Measurements from ENCODE around the gene MDGA2.
"Not testable (repeated sequence)": the region's sequence is repeated elsewhere in the genome, so short reads cannot be mapped to it uniquely, and the experiment has no call there.

Gene MDGA2

DNA sequence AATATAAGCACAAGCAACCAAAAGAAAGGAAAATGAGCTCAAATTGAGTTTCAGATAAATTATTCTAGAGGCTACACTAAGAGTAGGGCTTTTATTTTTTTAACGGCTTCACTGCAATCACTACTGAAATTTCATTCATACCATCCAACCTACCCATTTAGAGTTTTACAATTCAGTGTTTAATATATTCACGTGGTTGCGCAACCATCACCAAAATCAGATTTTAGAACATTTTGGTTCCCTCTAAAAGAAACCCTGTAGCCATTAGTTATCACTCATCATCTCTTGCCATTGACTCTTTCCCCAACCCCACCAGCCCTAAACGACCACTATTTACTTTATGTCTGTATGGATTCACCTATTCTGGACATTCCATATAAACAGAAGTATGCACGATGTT lies 401.5 kb downstream of the MDGA2 start:
- no peak for DNase-seq (ENCODE audit: low read depth, low spot score)
- H3K4me3 ChIP-seq (ENCODE audit: low read length): no peak overlapping the region

DNA sequence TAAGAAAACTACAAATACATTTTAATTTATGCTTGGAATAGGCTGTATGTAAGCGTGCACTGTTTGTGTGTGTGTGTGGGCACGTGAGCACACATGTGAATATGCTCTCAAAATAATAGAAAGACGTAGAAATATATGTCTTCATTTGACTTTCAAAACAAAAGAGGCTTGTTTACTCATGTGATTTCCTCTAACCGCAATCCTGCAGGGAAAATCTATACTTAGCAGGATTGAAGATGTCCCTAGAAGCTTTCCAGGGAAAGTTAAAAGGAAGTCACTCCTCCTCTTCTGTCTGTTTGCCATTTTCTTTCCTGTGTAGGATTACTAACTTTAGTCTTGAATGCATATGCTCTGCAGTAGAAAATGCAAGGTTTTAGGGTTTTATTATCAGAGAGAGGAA lies 404.7 kb downstream of the MDGA2 start:
- H3K4me3 ChIP-seq (ENCODE audit: low read length): no peak overlapping the region
- no peak for DNase-seq (ENCODE audit: low read depth, low spot score)

DNA sequence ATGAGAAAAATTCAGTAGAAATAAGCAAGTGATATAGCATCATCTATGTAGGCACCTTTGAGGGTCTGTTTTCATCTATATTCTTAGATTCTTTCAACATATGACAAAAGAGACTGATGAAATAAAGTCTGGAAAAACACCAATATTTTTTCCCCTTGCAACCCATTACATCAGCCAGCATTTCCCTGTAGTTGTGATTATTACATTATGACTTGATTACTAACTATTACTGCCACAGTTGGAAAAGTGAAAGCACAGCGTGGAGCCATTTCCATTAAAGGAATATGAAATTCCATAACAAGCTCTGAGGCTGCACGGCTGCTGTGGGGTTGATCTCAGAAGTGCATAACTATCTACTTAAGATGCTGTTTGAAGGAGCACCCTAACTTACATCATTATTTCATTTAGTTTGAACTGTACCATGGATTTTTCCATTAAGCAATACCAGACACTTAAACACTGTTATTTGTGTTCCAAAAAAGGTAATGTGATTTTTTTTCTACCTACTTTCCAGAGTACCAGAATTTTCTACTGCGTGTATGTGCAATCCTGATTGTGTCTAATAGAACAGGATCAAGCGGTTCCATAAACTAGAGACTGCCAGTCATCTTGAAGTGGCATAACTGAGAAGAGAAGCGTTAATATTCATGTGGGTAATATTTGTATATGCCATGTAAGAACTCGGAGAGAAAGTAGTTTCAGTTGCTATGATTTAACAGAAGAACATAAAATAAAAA lies 405.5 kb downstream of the MDGA2 start:
- no peak overlapping the region for H3K4me3 ChIP-seq (ENCODE audit: low read length)
- no peak for DNase-seq (ENCODE audit: low read depth, low spot score)

DNA sequence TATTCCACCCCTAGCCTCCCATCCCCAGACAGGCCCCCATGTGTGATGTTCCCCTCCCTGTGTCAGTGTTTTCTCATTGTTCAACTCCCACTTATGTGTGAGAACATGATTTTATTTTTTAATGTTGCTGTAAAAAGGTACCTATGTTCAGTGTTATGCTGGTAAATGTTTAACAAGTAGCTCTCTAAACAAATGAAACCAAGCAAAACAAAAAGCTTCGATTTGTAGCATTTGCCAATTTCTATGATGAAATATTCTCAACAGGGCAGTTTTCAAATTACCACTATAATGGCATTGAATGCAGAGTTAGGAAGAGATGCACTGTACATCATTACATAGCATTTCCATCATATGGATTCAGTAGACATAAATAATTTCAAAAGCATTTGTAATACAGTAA lies 410.6 kb downstream of the MDGA2 start:
- no peak for DNase-seq (ENCODE audit: low read depth, low spot score)
- H3K4me3 ChIP-seq (ENCODE audit: low read length): no peak overlapping the region

DNA sequence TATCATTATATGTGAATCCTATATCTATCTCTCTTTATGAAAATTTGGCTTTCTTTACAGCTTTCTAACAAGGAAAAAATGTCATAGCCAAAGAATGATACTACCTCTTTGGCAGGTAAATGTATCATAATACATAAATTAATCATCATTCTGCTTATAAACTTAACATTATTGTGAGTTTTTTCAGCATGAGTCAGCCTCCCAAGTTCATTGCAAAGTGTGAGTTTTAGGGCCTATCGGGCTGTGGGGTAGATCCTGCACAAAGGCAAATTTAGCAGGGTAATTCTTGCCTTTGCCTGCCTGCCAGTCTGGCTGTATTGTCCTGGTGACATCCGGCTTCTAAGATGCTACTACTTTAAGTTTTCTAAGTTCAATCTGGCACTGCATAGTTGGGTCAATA lies 412.6 kb downstream of the MDGA2 start:
- H3K4me3 ChIP-seq (ENCODE audit: low read length): no peak overlapping the region
- DNase-seq (ENCODE audit: low read depth, low spot score): no peak

DNA sequence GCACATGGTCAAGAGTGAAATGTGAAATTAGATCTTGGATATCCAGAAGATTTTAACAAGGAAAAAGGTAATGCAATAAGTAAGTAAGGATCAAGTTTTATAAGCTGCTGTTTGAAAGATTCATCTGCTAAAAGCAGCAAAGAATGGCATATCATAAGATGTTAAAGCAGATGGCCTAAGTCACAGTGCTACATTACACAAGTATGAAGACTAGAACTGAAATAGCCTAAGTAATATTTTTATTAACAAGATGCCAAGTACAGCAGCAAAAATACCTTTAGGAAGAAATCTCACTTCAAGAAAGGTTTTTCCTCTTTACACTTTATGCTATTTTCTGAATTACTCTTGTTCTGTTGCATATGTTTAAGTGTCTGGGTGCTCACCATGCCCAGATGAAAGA lies 414.1 kb downstream of the MDGA2 start:
- no peak overlapping the region for H3K4me3 ChIP-seq (ENCODE audit: low read length)
- no peak for DNase-seq (ENCODE audit: low read depth, low spot score)

DNA sequence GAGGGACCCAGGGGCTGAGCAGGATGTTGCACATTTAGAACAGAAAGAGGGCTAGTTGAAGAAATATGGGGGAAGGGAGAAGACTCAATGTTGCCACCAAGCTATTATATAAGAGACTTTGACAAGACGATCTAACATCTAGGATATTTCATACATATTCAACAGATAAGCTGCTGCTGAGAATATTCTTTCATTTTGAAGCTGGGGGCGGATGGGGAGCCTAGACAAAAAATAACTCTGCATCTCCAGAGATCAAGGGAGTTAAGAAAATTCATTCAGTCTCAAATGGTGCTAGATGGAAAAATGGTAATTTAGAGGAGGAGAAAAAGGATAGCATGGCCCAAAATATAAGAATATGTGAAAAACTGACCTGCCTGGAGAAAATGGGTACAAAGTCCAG lies 415.6 kb downstream of the MDGA2 start:
- no peak overlapping the region for H3K4me3 ChIP-seq (ENCODE audit: low read length)
- DNase-seq (ENCODE audit: low read depth, low spot score): no peak

DNA sequence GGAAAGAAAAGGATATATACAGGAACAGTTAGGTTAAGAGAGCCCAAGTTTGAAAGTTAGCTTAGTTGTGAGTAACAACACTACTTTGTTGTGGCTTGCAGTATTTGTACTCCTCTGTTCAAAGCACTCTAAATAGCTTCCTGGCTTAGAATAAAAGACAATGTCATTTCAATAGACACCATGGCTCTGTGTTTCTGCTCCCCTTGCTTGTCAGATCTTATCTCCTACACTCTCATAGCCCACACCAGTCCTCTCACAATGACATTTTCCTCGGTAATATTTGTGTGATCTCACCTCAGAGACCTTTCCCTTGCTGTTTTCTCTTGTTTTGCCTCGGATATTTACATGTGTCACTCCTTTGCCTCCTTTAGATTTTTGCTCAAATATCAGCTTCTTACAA lies 418.4 kb downstream of the MDGA2 start:
- peak; percentile 71 for DNase-seq (ENCODE audit: low read depth, low spot score)
- no peak overlapping the region for H3K4me3 ChIP-seq (ENCODE audit: low read length)

DNA sequence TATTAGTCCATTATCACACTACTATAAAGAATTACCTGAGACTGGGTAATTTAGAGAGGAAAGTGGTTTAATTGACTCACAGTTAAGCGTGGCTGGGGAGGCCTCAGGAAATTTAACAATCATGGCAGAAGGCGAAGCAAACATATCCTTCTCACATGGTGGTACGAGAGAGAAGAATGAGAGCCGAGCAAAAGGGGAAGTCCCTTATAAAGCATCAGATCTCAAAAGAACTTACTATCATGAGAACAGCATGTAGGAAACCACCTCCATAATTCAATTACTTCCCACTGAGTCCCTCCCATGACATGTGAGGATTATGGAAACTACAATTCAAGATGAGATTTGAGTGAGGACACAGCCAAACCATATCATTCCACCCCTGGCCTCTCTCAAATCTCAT lies 422.6 kb downstream of the MDGA2 start:
- no peak overlapping the region for H3K4me3 ChIP-seq (ENCODE audit: low read length)
- DNase-seq (ENCODE audit: low read depth, low spot score): no peak

DNA sequence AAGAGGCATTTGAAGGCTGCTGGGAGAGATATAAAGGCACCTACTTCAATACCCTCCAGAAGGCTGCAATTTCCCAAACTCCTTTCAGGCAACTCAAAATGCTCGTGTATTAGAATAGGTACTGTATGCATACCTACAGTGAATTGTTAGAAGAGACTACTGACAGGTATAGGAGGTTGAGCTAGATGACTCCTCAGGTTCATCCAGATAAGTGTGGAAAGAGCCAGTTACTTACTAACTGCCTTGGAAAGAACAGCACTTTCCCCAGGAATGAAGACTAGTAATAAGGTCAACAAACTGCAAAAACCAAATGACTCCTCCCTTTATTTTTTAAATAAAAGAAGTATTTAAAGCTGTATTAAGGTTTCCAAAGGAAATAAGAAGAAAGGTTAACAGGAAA lies 429.0 kb downstream of the MDGA2 start:
- H3K4me3 ChIP-seq (ENCODE audit: low read length): no peak overlapping the region
- no peak for DNase-seq (ENCODE audit: low read depth, low spot score)

DNA sequence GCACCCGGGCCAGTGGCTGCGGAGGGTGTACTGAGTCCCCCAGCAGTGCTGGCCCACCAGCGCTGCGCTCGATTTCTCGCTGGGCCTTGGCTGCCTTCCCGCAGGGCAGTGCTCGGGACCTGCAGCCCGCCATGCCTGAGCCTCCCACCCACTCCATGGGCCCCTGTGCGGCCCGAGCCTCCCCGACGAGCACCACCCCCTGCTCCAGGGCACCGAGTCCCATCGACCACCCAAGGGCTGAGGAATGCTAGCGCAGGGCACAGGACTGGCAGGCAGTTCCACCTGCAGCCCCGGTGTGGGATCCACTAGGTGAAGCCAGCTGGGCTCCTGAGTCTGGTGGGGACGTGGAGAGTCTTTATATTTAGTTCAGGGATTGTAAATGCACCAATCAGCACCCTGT lies 432.8 kb downstream of the MDGA2 start:
- DNase-seq (ENCODE audit: low read depth, low spot score): not testable (repeated sequence)

DNA sequence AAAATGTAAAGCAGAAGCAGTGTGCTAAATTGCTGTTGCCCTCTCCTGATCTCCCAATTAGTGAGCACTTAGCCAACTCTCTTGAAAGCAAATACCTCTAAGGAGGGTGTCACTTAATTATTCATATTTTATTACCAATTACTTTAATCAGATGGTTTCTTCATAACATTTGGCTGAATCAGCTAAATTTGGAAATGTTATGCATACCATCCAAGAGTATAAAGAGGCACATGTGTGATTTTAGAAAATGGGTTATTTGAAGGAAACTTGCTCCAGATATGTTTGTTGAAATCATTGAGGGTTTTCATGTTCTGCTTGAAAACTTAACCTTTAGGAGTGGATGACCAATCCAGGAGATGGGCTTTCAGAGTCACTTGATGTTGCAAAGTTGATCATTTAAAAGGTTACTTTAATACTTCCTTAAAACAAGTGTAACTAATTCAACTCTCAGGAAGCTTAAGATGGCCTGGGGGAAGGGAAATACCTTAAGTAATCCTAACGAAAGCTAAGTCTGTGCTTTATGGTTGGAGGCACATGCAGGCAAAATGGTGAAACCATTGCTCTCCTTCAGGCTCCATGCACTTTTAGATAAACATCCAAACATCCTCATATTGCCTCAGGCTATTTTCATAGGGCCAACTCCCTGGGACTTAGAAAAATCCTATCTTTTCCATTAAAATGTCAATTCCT lies 434.5 kb downstream of the MDGA2 start:
- no peak overlapping the region for H3K4me3 ChIP-seq (ENCODE audit: low read length)
- no peak for DNase-seq (ENCODE audit: low read depth, low spot score)

More for the DNA sequence above, 432.8 kb downstream of the MDGA2 start:
- H3K4me3 ChIP-seq (ENCODE audit: low read length): not testable (repeated sequence)

DNA sequence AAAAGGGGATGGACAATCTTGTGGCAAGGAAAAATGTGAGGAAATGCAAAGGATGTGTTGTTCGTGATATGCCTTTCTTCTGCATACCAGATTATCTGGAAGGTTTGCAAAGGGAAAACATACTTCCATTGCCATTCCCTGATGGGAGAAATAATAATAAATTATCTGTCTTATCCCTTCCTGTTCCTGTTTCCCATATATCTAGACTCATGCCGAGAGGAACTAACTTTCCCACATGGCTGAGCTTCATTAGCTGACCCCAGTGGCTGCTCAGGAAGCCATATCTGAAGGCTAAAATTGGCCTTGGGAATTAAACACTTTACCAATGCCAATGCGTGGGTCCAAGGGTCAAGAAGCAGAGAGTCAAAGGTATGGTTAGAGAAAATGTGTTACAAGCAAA lies 439.8 kb downstream of the MDGA2 start:
- no peak overlapping the region for H3K4me3 ChIP-seq (ENCODE audit: low read length)
- no peak for DNase-seq (ENCODE audit: low read depth, low spot score)

DNA sequence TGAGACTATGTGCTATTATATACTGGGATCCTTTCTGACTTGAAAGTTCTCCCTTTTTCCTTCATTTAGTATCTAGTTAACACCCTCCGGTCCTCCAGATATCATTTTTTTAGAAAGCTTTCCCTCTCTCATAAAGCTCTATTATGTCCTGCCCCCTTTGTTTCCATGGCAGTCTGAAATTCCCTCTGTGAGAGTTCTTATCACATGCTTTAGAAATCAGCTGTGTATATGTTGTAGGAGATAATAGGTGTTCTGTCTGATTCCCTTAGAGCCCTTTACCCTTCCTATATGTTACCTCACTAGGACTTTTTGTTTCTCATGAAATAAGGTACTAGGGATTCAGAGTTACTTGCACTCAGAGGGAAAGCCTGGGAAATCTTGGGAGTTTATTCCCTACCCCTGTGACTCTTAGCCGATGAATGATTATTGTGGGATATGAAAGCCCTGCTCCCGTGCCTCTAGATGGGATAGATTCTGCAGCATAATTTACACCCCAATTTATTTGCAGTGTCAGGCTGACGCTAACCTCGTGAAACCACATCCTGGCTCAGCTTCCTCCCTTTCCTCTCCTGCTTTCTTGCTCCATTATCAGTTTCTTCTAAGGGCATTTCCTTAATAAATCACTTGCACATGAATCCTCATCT lies 448.4 kb downstream of the MDGA2 start:
- H3K4me3 ChIP-seq (ENCODE audit: low read length): no peak overlapping the region; the same call in 1 of the 2 replicates
- DNase-seq (ENCODE audit: low read depth, low spot score): peak; percentile 35

DNA sequence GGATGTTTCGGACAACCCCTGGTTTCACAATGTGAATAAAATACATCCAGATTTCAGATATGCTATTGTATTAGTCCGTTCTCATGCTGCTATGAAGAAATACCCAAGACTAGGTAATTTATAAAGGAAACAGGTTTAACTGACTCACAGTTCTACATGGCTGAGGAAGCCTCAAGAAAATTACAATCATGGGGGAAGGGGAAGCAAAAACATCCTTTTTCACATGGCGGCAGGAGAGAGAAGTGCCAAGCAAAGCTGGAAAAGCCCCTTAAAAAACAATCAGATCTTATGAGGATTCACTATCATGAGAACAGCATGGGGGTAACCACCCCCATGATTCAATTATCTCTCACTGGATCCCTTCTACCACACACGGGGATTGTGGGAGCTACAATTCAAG lies 451.7 kb downstream of the MDGA2 start:
- no peak overlapping the region for H3K4me3 ChIP-seq (ENCODE audit: low read length)
- DNase-seq (ENCODE audit: low read depth, low spot score): no peak

DNA sequence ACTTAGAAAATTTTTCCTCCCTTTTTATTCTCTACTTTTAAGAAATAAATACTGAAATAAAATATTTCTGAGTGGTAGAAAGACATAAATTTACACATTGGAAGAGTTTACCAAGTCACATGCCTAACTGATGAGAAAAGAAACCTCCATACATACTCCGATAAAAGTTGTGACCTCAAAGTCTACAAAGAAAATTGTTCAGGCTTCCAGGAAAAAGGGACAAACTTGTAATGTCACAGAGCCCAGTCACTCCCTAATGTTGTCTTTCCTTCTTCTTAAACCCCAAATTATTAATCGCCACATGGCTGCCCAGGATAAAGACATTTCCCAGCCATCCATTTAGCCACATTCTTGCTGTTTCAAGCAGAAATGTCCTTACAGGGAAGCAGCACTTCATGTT lies 455.3 kb downstream of the MDGA2 start:
- no peak overlapping the region for H3K4me3 ChIP-seq (ENCODE audit: low read length)
- DNase-seq (ENCODE audit: low read depth, low spot score): no peak

DNA sequence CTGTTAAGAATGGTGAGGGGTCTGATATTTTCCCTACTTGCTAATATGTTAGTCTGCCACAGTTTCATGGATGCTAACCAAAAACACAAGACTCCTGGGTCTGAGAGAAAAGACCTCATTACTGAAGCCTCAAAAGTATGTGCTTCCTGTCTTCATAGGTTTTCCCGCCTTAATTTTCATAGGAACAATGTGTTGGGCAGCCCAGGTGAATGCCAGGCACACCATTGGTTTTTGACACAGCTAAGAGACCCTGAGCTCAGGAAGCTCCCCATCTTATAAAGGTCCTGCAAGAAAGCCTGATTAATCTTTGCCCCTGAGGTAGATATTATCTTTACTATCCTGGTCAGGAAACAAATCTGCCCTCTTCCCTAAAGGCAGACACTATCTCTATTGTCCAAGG lies 464.1 kb downstream of the MDGA2 start:
- H3K4me3 ChIP-seq (ENCODE audit: low read length): no peak overlapping the region
- no peak for DNase-seq (ENCODE audit: low read depth, low spot score)

DNA sequence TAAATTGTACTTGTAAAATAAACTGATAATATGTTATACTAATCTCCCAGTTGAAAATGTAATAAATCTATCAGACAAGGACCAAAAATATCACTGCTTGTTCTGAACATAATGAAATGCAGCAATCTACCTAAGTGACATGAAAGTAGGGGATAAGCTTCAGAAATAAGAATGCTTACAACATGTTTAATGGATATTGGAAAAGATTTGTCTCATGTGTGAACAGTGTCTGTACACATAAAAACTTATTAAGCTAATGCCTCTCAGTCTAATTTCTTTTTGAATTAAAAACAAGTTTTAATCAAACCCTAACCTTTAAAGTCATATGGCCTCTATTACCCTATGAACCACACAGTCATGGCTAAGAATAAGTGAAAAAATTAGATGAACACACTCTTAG lies 465.3 kb downstream of the MDGA2 start:
- no peak overlapping the region for H3K4me3 ChIP-seq (ENCODE audit: low read length)
- DNase-seq (ENCODE audit: low read depth, low spot score): no peak

DNA sequence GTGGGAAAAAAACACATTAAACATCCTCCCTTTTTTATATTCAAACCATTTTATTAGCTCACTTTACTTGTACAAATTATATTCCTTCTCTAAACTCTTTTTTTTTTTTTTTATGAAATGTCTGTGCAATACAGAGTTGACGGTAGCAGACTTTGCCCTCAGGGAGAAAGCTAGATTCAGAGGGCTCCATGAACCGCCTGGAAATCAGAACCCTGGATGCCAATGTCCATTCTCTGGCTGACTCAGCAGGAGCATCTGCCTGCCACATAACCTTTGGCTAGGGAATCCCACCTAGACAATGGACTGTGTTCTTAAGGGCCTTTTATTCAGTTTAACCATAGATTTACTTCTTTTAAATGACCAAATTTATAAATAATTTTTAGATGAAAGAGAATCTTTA lies 467.0 kb downstream of the MDGA2 start:
- H3K4me3 ChIP-seq (ENCODE audit: low read length): no peak overlapping the region
- no peak for DNase-seq (ENCODE audit: low read depth, low spot score)

DNA sequence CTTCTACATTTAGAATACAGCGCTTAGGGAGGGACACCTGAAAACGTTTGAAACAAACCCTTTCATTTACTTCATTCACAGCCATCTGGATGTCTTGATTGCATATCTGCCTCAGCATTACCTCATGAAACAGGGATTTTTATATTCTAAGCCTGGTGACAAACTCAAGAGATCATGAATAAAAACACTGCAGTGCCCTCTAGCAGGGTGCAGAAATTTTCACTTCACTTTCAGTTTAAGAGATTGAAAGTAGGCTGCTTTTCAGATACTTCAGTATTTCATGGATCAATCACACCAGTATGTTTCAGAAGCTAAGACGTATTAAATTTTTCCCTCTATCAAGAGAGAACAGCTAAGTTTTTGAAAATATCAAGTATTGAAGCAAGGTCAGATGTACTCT lies 467.8 kb downstream of the MDGA2 start:
- no peak overlapping the region for H3K4me3 ChIP-seq (ENCODE audit: low read length)
- no peak for DNase-seq (ENCODE audit: low read depth, low spot score)

DNA sequence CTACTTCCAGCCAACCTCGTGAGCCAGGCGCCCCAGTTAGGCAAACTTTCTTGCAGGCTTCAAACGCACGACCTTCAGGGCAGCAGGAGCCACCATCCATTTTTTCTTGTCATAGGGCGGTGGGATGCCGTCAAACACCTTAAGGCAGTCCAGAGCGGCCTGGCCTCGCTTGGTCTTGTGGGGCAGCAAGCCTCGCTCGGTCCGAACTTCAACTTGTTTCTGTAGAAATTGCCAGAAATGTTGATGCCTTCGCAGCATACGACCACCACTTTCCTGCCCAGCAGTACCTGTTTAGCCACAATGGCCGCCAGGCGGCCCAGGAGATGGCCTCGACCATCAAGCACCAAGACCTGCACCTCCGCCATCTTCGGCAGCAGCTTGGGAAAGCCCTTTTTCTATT lies 474.7 kb downstream of the MDGA2 start:
- DNase-seq (ENCODE audit: low read depth, low spot score): no peak
- H3K4me3 ChIP-seq (ENCODE audit: low read length): no peak overlapping the region

Data from Jurkat, Clone E6-1 (cell line).